Activated CD8-positive, alpha-beta memory T cell treated with anti-CD3 and anti-CD28 coated beads, Interleukin-2, amount 10 ng/mL, durations not matched to agents 7 days and 5 days (primary cell): ENCODE results near the gene TSC22D2. TPM values are rescaled to one million over a fixed set of nuclear protein-coding genes. Genes with fewer than 3 reads are reported as not detected.
A peak's percentile ranks its signal among the peaks of the same experiment; 100 is the strongest.

Source experiments
- ATAC-seq: fragments of 150-1000 bp; cut with Tn5 transposase; one replicate; pipeline ENCODE4 v1.10.0; 2021; ENCODE audit warnings: moderate library complexity
- CTCF ChIA-PET: fragments of 350-600 bp; sonication (Branson Sonifier 250); formaldehyde crosslinking; loops from one replicate; lab custom pipeline; 2021; ENCODE audit warnings: antibody characterized with exemption; lab: Charles Lee
- DNase-seq: peaks from one replicate; pipeline ENCODE4 v3.0.0-alpha.2; 2020
- H3K27ac Mint-ChIP-seq: one replicate; pipeline ENCODE4 v1.8.0; 2021; ENCODE audit warnings: mild to moderate bottlenecking, mixed read lengths
- H3K27me3 Mint-ChIP-seq: one replicate; pipeline ENCODE4 v1.8.0; 2021; ENCODE audit warnings: mixed read lengths
- H3K36me3 Mint-ChIP-seq: one replicate; pipeline ENCODE4 v1.8.0; 2021; ENCODE audit warnings: mild to moderate bottlenecking, mixed read lengths
- H3K4me1 Mint-ChIP-seq: one replicate; pipeline ENCODE4 v1.8.0; 2021; ENCODE audit warnings: mixed read lengths
- H3K4me3 Mint-ChIP-seq: one replicate; pipeline ENCODE4 v1.8.0; 2021; ENCODE audit warnings: mild to moderate bottlenecking, moderate library complexity, mixed read lengths
- H3K9me3 Mint-ChIP-seq: one replicate; pipeline ENCODE4 v1.8.0; 2022; ENCODE audit warnings: low read depth, mixed read lengths
- total RNA-seq, 2 experiments: library from RNA; stranded (reverse); gene quantifications; one replicate each; pipeline ENCODE4 v1.2.3, GENCODE V29; 2021

The TSC22D2 gene
- total RNA-seq = 1 to 10 TPM; 8.5 to 10.0 TPM

GRCh38 chr3:150408221-150409124, at the start of gene TSC22D2:
Gene TSC22D2 (plus strand): TSS chr3:150408298. CDS start chr3:150409351, 1,053 bp downstream.
- Mint-ChIP-seq H3K27ac (peak within 1 kb of the TSS; percentile 94), H3K36me3 (peaks cover 8% of the 10 kb centered on the region), H3K9me3 (no peaks in the 10 kb centered on the region), H3K4me3 (peak within 1 kb of the TSS; percentile 91), H3K27me3 (peaks cover 9% of the 10 kb centered on the region), H3K4me1 (peaks cover 27% of the 10 kb centered on the region)
- DNase-seq = peak; percentile 95
- ATAC-seq = peak; percentile 68
- CTCF ChIA-PET = interaction anchor here (0.7 to 3.6 kb wide), 11 partner anchors 12 to 600 kb away, joined by 3 to 29 read pairs (median 4); partner anchors contain the start of genes SERP1 and SIAH2

GRCh38 chr3:150359381-150359780, 48.7 kb upstream of the TSC22D2 start:
- Mint-ChIP-seq H3K4me1 (no peaks in the 10 kb centered on the region), H3K27ac (no peak overlapping the region), H3K9me3 (no peaks in the 10 kb centered on the region), H3K27me3 (peaks cover 4% of the 10 kb centered on the region), H3K4me3 (no peak overlapping the region), H3K36me3 (no peaks in the 10 kb centered on the region)
- ATAC-seq (no peak), DNase-seq (no peak)
- CTCF ChIA-PET = no interaction called here

DNA sequence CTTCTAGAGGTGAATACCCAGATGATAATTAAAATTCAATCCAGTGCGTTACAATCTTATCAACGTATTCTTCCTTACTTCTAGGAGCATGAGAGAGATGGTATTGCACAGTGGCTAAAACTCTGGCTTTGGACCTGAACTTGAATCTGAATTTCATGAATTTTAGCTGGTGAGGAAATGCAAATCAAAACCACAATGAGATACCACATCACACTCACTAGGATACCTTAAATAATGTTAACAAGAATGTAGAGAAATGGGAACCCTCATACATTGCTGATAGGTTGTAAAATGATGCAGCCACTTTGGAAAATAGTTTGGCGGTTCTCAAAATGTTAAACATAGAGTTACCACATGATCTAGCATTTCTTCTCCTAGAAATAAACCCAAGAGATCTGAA, 47.1 kb upstream of the TSC22D2 start:
- Mint-ChIP-seq H3K27ac (no peak overlapping the region), H3K4me3 (no peak overlapping the region), H3K9me3 (no peaks in the 10 kb centered on the region), H3K27me3 (peaks cover 4% of the 10 kb centered on the region), H3K36me3 (no peaks in the 10 kb centered on the region), H3K4me1 (peaks cover 4% of the 10 kb centered on the region)
- ATAC-seq (no peak), DNase-seq (no peak)
- CTCF ChIA-PET = no interaction called here

DNA sequence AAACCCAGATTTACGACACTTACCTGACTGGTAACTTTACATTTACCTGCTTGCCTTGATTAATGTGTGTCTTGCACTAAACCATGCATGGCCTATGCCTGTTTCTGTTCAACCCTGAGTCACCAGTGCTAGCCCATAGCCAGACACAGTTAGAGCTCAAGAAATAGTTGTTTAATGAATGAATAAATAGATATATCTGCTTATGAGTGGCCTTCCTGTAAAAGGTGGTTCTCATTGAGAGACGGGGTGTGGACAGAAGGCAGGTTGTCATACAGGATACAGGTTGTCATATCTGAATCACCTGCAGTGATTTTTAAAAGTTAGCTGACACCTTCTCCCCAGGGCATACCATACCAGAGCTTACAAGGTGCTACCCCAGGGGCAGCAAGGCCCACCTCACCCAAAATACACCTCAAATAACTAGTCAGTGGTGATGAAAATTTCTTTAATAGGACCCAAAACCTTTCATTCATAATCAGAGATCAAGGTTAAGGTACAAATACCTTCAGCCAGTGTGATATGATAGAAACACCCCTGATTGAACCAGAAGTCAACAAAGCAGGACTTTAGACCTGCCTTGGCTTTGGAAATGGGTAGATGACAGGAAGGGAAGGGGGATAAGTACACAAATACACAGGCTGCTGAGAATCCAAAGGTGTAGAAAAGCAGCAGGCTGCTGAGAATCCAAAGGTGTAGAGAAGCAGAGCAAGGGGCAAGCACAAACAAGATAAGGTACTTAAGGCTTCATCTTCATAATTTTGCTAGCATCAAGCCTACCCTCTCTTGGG, 45.4 kb upstream of the TSC22D2 start:
- no peaks in the 10 kb centered on the region for H3K9me3 Mint-ChIP-seq
- H3K4me1 Mint-ChIP-seq = peaks cover 4% of the 10 kb centered on the region
- peaks cover 4% of the 10 kb centered on the region for H3K27me3 Mint-ChIP-seq
- H3K36me3 Mint-ChIP-seq = no peaks in the 10 kb centered on the region
- no peak overlapping the region for H3K4me3 Mint-ChIP-seq
- CTCF ChIA-PET = no interaction called here
- H3K27ac Mint-ChIP-seq = no peak overlapping the region
- ATAC-seq (no peak), DNase-seq (no peak)

DNA sequence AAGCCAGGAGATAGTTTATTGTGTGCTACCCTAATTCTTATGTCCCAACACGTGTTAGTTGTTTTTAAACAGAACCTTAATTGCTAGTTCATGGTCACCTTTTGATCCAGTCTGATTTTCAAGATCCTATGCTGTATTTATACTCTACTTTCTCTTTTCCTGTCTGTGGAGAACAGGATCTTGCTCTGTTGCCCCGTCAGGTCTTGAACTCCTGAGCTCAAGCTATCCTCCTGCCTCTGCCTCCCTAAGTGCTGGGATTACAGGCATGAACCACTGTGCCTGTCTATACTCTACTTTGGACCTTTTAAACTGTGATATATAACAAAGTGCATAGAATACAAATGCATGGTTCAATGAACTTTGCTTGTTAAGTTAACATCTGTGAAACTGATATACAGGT, 44.7 kb upstream of the TSC22D2 start:
- Mint-ChIP-seq H3K9me3 (no peaks in the 10 kb centered on the region), H3K4me1 (peaks cover 4% of the 10 kb centered on the region), H3K36me3 (no peaks in the 10 kb centered on the region), H3K27me3 (peaks cover 4% of the 10 kb centered on the region), H3K4me3 (no peak overlapping the region), H3K27ac (no peak overlapping the region)
- CTCF ChIA-PET = no interaction called here
- no peak for DNase-seq
- no peak for ATAC-seq

DNA sequence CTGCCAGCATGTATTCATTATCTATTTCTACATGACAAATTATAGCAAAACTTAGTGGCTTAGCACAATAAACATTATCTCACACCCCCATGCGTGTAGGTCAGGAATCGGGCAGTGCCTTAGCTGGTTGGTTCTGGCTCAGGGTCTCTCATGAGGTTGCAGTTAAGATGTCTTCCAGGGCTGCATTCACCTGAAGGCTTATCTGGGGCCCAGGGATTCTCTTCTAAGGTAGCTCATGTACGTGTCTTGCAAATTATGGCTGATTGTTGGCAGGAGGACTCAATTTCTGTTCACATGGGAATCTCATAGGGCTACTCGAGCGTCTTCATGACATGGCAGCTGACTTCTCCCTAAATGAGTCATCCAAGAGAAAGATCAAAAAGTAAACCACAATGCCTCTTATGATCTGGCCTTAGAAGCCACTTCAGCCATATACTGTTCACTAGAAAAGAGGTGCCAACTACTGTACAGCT, 42.9 kb upstream of the TSC22D2 start:
- no peaks in the 10 kb centered on the region for H3K36me3 Mint-ChIP-seq
- no peak overlapping the region for H3K27ac Mint-ChIP-seq
- DNase-seq (no peak), ATAC-seq (no peak)
- peaks cover 4% of the 10 kb centered on the region for H3K4me1 Mint-ChIP-seq
- CTCF ChIA-PET = interaction anchor here (0.6 kb wide), 1 partner anchor 659 kb away, joined by 4 read pairs; no protein-coding TSS in a partner anchor
- H3K4me3 Mint-ChIP-seq = no peak overlapping the region
- no peaks in the 10 kb centered on the region for H3K27me3 Mint-ChIP-seq
- no peaks in the 10 kb centered on the region for H3K9me3 Mint-ChIP-seq

DNA sequence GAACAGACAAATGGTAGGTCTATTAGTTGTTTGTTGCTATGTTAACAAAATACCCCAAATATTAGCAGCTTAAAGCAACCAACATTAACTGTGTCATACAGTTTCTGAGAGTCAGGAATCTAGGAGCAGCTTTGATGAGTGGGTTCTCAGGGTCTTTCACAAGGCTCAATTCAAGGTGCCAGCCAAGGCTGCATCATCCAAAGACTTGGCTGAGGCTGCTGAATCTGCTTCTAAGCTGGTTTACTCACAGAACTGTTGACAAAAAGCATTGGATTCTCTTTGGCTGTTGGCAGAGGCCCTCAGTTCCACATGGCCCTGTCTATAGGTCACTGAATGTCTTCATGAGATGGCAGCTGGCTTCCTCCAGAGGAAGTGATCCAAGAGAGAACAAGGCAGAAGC, 40.3 kb upstream of the TSC22D2 start:
- CTCF ChIA-PET = interaction anchor here (0.7 kb wide), 1 partner anchor 48 kb away, joined by 3 read pairs; no protein-coding TSS in a partner anchor
- Mint-ChIP-seq H3K9me3 (no peaks in the 10 kb centered on the region), H3K36me3 (no peaks in the 10 kb centered on the region), H3K27ac (no peak overlapping the region), H3K4me1 (peaks cover 6% of the 10 kb centered on the region), H3K4me3 (no peak overlapping the region), H3K27me3 (peaks cover 4% of the 10 kb centered on the region)
- DNase-seq (no peak), ATAC-seq (no peak)

DNA sequence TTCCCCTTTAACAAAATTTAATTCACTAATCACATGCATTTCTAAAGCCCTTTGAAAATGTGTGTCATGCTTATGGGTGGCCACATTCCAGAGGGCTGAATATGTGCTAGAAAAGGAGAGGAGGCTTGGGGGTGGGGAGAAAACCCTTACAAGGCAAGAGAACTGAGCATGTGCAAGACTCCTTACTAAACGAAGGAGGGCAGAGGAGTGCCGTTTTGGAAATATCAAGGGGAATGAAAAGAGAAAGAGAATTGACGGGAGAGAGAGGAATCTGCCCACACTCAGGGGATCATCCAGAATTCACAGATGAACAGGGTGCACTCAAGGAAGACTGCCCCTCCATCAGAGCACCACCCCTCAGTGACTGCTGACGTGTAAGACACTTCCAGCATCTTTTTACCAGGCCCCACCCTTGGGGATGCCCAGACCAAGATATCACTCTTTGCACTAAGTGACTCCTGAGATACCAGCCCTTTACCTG, 37.9 kb upstream of the TSC22D2 start:
- H3K27me3 Mint-ChIP-seq = peaks cover 4% of the 10 kb centered on the region
- peaks cover 13% of the 10 kb centered on the region for H3K4me1 Mint-ChIP-seq
- ATAC-seq (no peak), DNase-seq (no peak)
- H3K36me3 Mint-ChIP-seq = no peaks in the 10 kb centered on the region
- no peak overlapping the region for H3K4me3 Mint-ChIP-seq
- CTCF ChIA-PET = no interaction called here
- H3K27ac Mint-ChIP-seq = no peak overlapping the region
- H3K9me3 Mint-ChIP-seq = no peaks in the 10 kb centered on the region

DNA sequence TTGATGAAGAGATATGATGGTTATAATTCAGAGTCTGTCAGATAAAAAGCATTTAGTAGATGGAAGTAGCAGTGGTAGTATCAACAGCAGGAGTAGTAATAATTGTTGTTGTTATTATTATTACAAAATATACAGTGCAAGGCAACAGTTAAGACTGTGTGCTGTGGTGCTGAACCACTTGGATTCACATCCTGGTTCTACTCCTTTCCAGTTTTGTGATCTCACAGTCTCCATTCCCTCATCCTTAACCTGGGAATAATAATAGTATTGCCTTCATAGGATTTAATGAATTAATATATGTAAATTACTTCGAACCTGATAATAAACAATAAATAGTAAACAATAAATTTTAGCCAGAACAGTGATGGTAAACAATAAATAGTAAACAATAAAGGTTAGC, 37.1 kb upstream of the TSC22D2 start:
- CTCF ChIA-PET = no interaction called here
- Mint-ChIP-seq H3K27me3 (peaks cover 4% of the 10 kb centered on the region), H3K36me3 (no peaks in the 10 kb centered on the region), H3K4me3 (no peak overlapping the region), H3K4me1 (peaks cover 10% of the 10 kb centered on the region), H3K27ac (no peak overlapping the region), H3K9me3 (no peaks in the 10 kb centered on the region)
- DNase-seq (no peak), ATAC-seq (no peak)

- H3K27ac Mint-ChIP-seq = no peak overlapping the region
- H3K4me1 Mint-ChIP-seq = peaks cover 10% of the 10 kb centered on the region
- no peak for DNase-seq
- no peak for ATAC-seq
- CTCF ChIA-PET = no interaction called here
- no peak overlapping the region for H3K4me3 Mint-ChIP-seq
- no peaks in the 10 kb centered on the region for H3K36me3 Mint-ChIP-seq
- peaks cover 4% of the 10 kb centered on the region for H3K27me3 Mint-ChIP-seq
- no peaks in the 10 kb centered on the region for H3K9me3 Mint-ChIP-seq
Measured at GRCh38 chr3:150371741-150372254, 36.3 kb upstream of the TSC22D2 start.

DNA sequence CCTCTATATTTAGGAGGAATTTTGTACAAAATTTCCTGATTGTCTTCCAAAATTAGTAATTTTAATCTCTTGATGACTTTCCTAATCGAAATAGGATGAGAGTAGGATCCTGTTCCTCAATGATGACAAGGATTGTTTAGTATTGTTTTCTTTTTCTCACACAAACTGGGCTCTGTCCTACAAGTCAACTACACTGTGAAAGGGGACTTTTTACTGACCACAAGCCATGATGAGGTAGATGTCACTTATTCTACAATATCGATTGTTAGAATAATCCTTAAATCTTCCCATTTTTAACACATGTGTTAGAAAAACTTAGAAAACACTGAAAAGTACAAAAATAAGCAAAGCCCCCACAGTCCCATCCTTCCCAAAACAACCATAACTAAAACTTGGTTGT, 35.8 kb upstream of the TSC22D2 start:
- H3K9me3 Mint-ChIP-seq = no peaks in the 10 kb centered on the region
- ATAC-seq (no peak), DNase-seq (no peak)
- CTCF ChIA-PET = no interaction called here
- H3K27me3 Mint-ChIP-seq = peaks cover 4% of the 10 kb centered on the region
- H3K36me3 Mint-ChIP-seq = no peaks in the 10 kb centered on the region
- H3K4me3 Mint-ChIP-seq = no peak overlapping the region
- no peak overlapping the region for H3K27ac Mint-ChIP-seq
- peaks cover 10% of the 10 kb centered on the region for H3K4me1 Mint-ChIP-seq

- no peak overlapping the region for H3K27ac Mint-ChIP-seq
- DNase-seq = no peak
- H3K9me3 Mint-ChIP-seq = no peaks in the 10 kb centered on the region
- H3K27me3 Mint-ChIP-seq = peaks cover 4% of the 10 kb centered on the region
- ATAC-seq = no peak
- CTCF ChIA-PET = no interaction called here
- peaks cover 10% of the 10 kb centered on the region for H3K4me1 Mint-ChIP-seq
- H3K4me3 Mint-ChIP-seq = no peak overlapping the region
- H3K36me3 Mint-ChIP-seq = no peaks in the 10 kb centered on the region
Measured at GRCh38 chr3:150372722-150373121, 35.4 kb upstream of the TSC22D2 start.

DNA sequence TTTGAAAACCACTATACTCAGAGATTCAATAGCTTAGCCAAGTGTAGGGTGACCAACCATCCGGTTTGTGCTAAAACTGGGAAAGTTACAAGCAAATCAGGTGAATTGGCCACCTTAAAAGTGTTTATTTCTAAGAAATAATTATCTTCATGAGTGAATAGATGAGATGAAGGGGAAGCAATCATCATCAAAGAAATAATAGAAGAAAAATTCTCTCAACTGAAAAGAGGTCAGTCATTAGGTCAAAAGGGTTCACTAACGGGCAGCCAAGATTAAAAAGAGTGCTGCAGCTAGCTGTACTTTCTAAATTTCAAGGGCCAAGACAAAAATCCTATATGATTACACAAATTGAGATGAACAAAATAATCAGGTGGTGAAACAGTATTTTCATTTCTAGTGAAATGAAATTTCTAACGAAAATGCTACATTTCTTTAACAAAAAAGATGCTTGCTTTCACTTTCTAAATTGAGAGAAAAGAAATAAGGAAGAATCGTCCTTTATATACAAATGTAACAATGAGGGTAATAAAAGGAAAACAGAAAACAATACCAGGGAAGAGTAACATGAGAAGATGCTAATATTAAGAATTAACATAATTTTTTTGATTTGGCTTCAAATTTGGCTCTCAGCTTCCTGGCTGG, 34.7 kb upstream of the TSC22D2 start:
- Mint-ChIP-seq H3K27me3 (peaks cover 4% of the 10 kb centered on the region), H3K36me3 (no peaks in the 10 kb centered on the region), H3K9me3 (no peaks in the 10 kb centered on the region), H3K4me1 (peaks cover 10% of the 10 kb centered on the region), H3K4me3 (peak overlapping the region; percentile 53), H3K27ac (peak overlapping the region; percentile 53)
- DNase-seq (no peak), ATAC-seq (no peak)
- CTCF ChIA-PET = interaction anchor here (1.0 kb wide), 1 partner anchor 34 kb away, joined by 4 read pairs; the partner anchor contains the start of gene TSC22D2
